ENCODE data around the gene CAPN12. TPM values are rescaled to one million over a fixed set of nuclear protein-coding genes. Genes with fewer than 3 reads are reported as not detected.
A peak's percentile ranks its signal among the peaks of the same experiment; 100 is the strongest.

Gene CAPN12
- total and polyA plus RNA-seq, 2 experiments from 2014 or later, result 19.1 to 20.5 TPM

- no peak for TF ChIP-seq REST (IDR thresholded peaks at IDR 0.05; ENCODE audit: unreplicated experiment)
Measured at GRCh38 chr19:38717051-38717450, 27.2 kb downstream of the CAPN12 start (continued).

- H3K4me3 ChIP-seq, result no peak overlapping the region
- H3K9me3 Mint-ChIP-seq, result no peaks in the 10 kb centered on the region
- no peaks in the 10 kb centered on the region for H3K9me2 ChIP-seq (ENCODE audit: insufficient read depth)
- no peaks in the 10 kb centered on the region for H3K79me2 ChIP-seq (replicated peaks; ENCODE audit: insufficient read depth)
- no peak overlapping the region for H3K27ac Mint-ChIP-seq
- no peak overlapping the region for H3K4me3 Mint-ChIP-seq
- H3K27me3 ChIP-seq (ENCODE audit: insufficient read depth), result no peaks in the 10 kb centered on the region
- peak overlapping the region; percentile 32; the same call in 1 of the 2 replicates for H3K27ac ChIP-seq (ENCODE audit: low read depth)
- no peak for DNase-seq (ENCODE audit: low spot score)
- no peak overlapping the region for H2AFZ ChIP-seq
- no peak overlapping the region for H3K4me2 ChIP-seq
- peaks cover 28% of the 10 kb centered on the region for H3K36me3 ChIP-seq (ENCODE audit: insufficient read depth)
- peaks cover 22% of the 10 kb centered on the region for H3K27me3 Mint-ChIP-seq (ENCODE audit: insufficient read depth, low read depth, poor library complexity)
- 0 out of 3 replicates have a peak, but pooled peaks cover 2% of the 10 kb centered on the region for H3K4me1 Mint-ChIP-seq
- no peaks in the 10 kb centered on the region for H3K4me1 ChIP-seq (ENCODE audit: insufficient read depth)
- H4K20me1 ChIP-seq (replicated peaks; ENCODE audit: insufficient read depth), result no peaks in the 10 kb centered on the region; the same call in none of the 2 replicates
- peaks cover 65% of the 10 kb centered on the region for H3K36me3 Mint-ChIP-seq (ENCODE audit: low read depth)
- no peaks in the 10 kb centered on the region for H3F3A ChIP-seq (replicated peaks; ENCODE audit: low read depth)
- ATAC-seq, result no peak
- TF ChIP-seq REST (IDR thresholded peaks at IDR 0.05; ENCODE audit: unreplicated experiment), result no peak
- no peak for TF ChIP-seq ZNF462 (CRISPR knock-in tag; IDR thresholded peaks at IDR 0.05)
- no peak for TF ChIP-seq STAT1 (IDR thresholded peaks at IDR 0.05; ENCODE audit: unreplicated experiment)
- no peak for TF ChIP-seq EZH2 (IDR thresholded peaks at IDR 0.05; ENCODE audit: low read depth, unreplicated experiment)
- no peak for TF ChIP-seq CREB1 (CRISPR knock-in tag; IDR thresholded peaks at IDR 0.05; ENCODE audit: low read depth)
- no peak for TF ChIP-seq NANOG (IDR thresholded peaks at IDR 0.05; ENCODE audit: borderline replicate concordance)
- TF ChIP-seq JUNB (IDR thresholded peaks at IDR 0.05; ENCODE audit: unreplicated experiment), result no peak
- TF ChIP-seq EZH2phosphoT487 (IDR thresholded peaks at IDR 0.05; ENCODE audit: unreplicated experiment), result no peak
- no peak for TF ChIP-seq POLR2AphosphoS5 (IDR thresholded peaks at IDR 0.05; ENCODE audit: low read depth)
- TF ChIP-seq ETS1 (IDR thresholded peaks at IDR 0.05), result no peak
- TF ChIP-seq ZNF114 (CRISPR knock-in tag; IDR thresholded peaks at IDR 0.05), result no peak
Measured at GRCh38 chr19:38715555-38715954, 28.7 kb downstream of the CAPN12 start.
